ENCODE data around the gene BLOC1S6.

- no peak for TF ChIP-seq EZH2 (optimal IDR thresholded peaks at IDR 0.05; ENCODE audit: low read depth, low read length)
- TF ChIP-seq CTCF (IDR thresholded peaks at IDR 0.05; ENCODE audit: low read length) = no peak
Observed at GRCh38 chr15:45588219-45588875, 1.2 kb downstream of the BLOC1S6 start.

Data from MM.1S (cell line).